ENCODE results near the gene GALNT10.

GRCh38 chr5:154430961-154431630 is 240.6 kb downstream of the GALNT10 start:
- TF ChIP-seq CTCF (IDR thresholded peaks at IDR 0.05): no peak
- TF ChIP-seq EZH2 (IDR thresholded peaks at IDR 0.05): no peak
